Endothelial cell of umbilical vein (primary cell): Measurements from ENCODE around the gene SUCLG2. TPM values are rescaled to one million over a fixed set of nuclear protein-coding genes. Genes with fewer than 3 reads are reported as not detected.
A peak's percentile ranks its signal among the peaks of the same experiment; 100 is the strongest.

ENCODE experiments used
- BruUV-seq: library from RNA; stranded (reverse); fragments of 400-500 nt; replicated peaks from 2 replicates; lab custom pipeline; 2021; lab: Mats Ljungman, UMichigan
- CTCF ChIA-PET: fragments of 300-600, 350-600 bp; sonication (Branson Sonifier 250); formaldehyde crosslinking; loops from one replicate; lab custom pipeline; 2021; ENCODE audit warnings: antibody characterized with exemption, inconsistent platforms; lab: Charles Lee
- POLR2A ChIA-PET: fragments of 300-600, 350-600 bp; sonication (Branson Sonifier 250); formaldehyde crosslinking; loops from one replicate; lab custom pipeline; 2021; ENCODE audit warnings: antibody characterized with exemption, inconsistent platforms; lab: Charles Lee
- DNase-seq: peaks from one replicate; pipeline ENCODE4 v3.0.0-alpha.2; 2011; ENCODE audit warnings: low read depth, low spot score
- FAIRE-seq: peaks from 2 replicates; lab custom pipeline; 2011; peaks lifted over from hg19 to GRCh38; lab: Jason Lieb, UNC
- H2AFZ ChIP-seq: 2 replicates; pipeline ENCODE4 v1.6.0; 2012; ENCODE audit warnings: low read depth, low read length, control low read depth, inconsistent platforms
- H3K27ac ChIP-seq: 2 replicates; pipeline ENCODE4 v1.5.1; 2011; ENCODE audit warnings: low read depth, mild to moderate bottlenecking, control low read depth, low read length, moderate library complexity; ENCODE audit not compliant: insufficient read depth
- H3K27me3 ChIP-seq, 2 experiments: 2 replicates each; pipeline versions ENCODE4 v1.6.0 to v1.6.1; 2011; ENCODE audit warnings: low read length in 2 of 2, mixed read lengths in 1 of 2; ENCODE audit not compliant: control insufficient read depth in 2 of 2, insufficient read depth in 2 of 2
- H3K36me3 ChIP-seq, 2 experiments: 2 replicates in 1 of 2; 3 replicates in 1 of 2; pipeline ENCODE4 v1.5.1; 2011; ENCODE audit warnings: low read length in 2 of 2, mild to moderate bottlenecking in 1 of 2, moderate library complexity in 1 of 2; ENCODE audit not compliant: control insufficient read depth in 2 of 2, insufficient read depth in 2 of 2; ENCODE audit errors: extremely low read depth in 1 of 2
- H3K4me1 ChIP-seq: 3 replicates; pipeline ENCODE4 v1.5.1; 2011; ENCODE audit warnings: mild to moderate bottlenecking, low read length; ENCODE audit not compliant: control insufficient read depth, insufficient read depth; ENCODE audit errors: extremely low read depth
- H3K4me2 ChIP-seq: 2 replicates; pipeline ENCODE4 v1.6.1; 2011; ENCODE audit warnings: low read length, control low read depth, mixed read lengths; ENCODE audit not compliant: insufficient read depth
- H3K4me3 ChIP-seq, 3 experiments: fragments of 200-600 bp in 1 of 3; sonication (generic), shearing (Covaris generic) in 1 of 3; replicated peaks in 1 of 3; 2 replicates each; pipeline ENCODE4 v1.5.1; 2011 to 2016; ENCODE audit warnings: control low read depth in 3 of 3, low read length in 3 of 3, mild to moderate bottlenecking in 2 of 3, inconsistent platforms in 1 of 3, low read depth in 1 of 3, moderate library complexity in 1 of 3; ENCODE audit not compliant: insufficient read depth in 1 of 3
- H3K79me2 ChIP-seq: 2 replicates; pipeline ENCODE4 v1.6.0; 2012; ENCODE audit warnings: low read length, inconsistent platforms; ENCODE audit not compliant: control insufficient read depth, insufficient read depth
- H3K9ac ChIP-seq: replicated peaks from 2 replicates; pipeline ENCODE3; 2011; ENCODE audit warnings: low read length, control low read depth; ENCODE audit not compliant: insufficient read depth; ENCODE audit errors: extremely low read depth
- H3K9me1 ChIP-seq: replicated peaks from 3 replicates; pipeline ENCODE4 v1.6.0; 2011; ENCODE audit warnings: mild to moderate bottlenecking, low read length; ENCODE audit not compliant: control insufficient read depth, insufficient read depth; ENCODE audit errors: extremely low read depth
- H3K9me3 ChIP-seq: replicated peaks from 2 replicates; pipeline ENCODE4 v1.5.1; 2012; ENCODE audit warnings: low read length, inconsistent platforms; ENCODE audit not compliant: control insufficient read depth, insufficient read depth
- H4K20me1 ChIP-seq: replicated peaks from 2 replicates; pipeline ENCODE3; 2011; ENCODE audit warnings: mild to moderate bottlenecking, low read length; ENCODE audit not compliant: control insufficient read depth, insufficient read depth; ENCODE audit errors: extremely low read depth
- CTCF ChIP-seq, 2 donors: IDR thresholded peaks; 1 replicate in 1 of 2; 2 replicates in 1 of 2; pipeline ENCODE4 v1.5.1; 2011; ENCODE audit warnings: low read length in 2 of 2, mild to moderate bottlenecking in 2 of 2, moderate library complexity in 2 of 2, control low read depth in 1 of 2, inconsistent platforms in 1 of 2, low read depth in 1 of 2; ENCODE audit not compliant: insufficient read depth in 1 of 2; ENCODE audit errors: extremely low read depth in 1 of 2
- EZH2 ChIP-seq: IDR thresholded peaks from 2 replicates; pipeline ENCODE4 v1.6.1; 2012; ENCODE audit warnings: borderline replicate concordance, low read depth, mild to moderate bottlenecking, moderate library complexity, low read length, inconsistent platforms; ENCODE audit not compliant: severe bottlenecking
- FOS ChIP-seq: IDR thresholded peaks from 2 replicates; pipeline ENCODE4 v1.6.1; 2011; ENCODE audit warnings: mild to moderate bottlenecking, low read length, moderate library complexity, borderline replicate concordance; ENCODE audit not compliant: insufficient read depth
- GATA2 ChIP-seq: IDR thresholded peaks from 2 replicates; pipeline ENCODE4 v1.7.0; 2011; ENCODE audit warnings: low read depth, mild to moderate bottlenecking, moderate library complexity, mixed read lengths, low read length; ENCODE audit not compliant: insufficient read length, insufficient read depth
- JUN ChIP-seq: IDR thresholded peaks from 2 replicates; pipeline ENCODE4 v1.6.1; 2011; ENCODE audit warnings: borderline replicate concordance, low read depth; ENCODE audit not compliant: insufficient read length, insufficient read depth
- MAX ChIP-seq: IDR thresholded peaks from 2 replicates; pipeline ENCODE4 v1.6.1; 2011; ENCODE audit not compliant: insufficient read depth, insufficient read length
- MYC ChIP-seq: IDR thresholded peaks from one replicate; pipeline ENCODE4 v1.6.1; 2011; ENCODE audit warnings: mild to moderate bottlenecking, low read depth, low read length
- POLR2A ChIP-seq: IDR thresholded peaks from 2 replicates; pipeline ENCODE4 v1.6.1; 2012; ENCODE audit warnings: low read depth, mild to moderate bottlenecking, control low read depth, low read length
- POLR2AphosphoS5 ChIP-seq: IDR thresholded peaks from 2 replicates; pipeline ENCODE4 v1.6.1; 2012; ENCODE audit warnings: low read depth, mild to moderate bottlenecking, control low read depth, low read length, moderate library complexity; ENCODE audit not compliant: insufficient read depth
- dilution Hi-C: fragments of 300-500 bp; cut with MboI; formaldehyde crosslinking; loops from one replicate; pipeline ENCODE4 v1.15.0; 2019; ENCODE audit warnings: low sequenced_read_pairs; ENCODE audit not compliant: extremely low pct_ligation_motif_present
- intact Hi-C: fragments of 100-400 bp; cut with micrococcal nuclease; formaldehyde crosslinking; loops from one replicate; pipeline ENCODE4 v1.10.0; 2022
- polyA plus RNA-seq, 4 experiments: library from polyadenylated mRNA; depleted of rRNA in 3 of 4; stranded (reverse) in 3 of 4; unstranded in 1 of 4; fragments of >200 nt; gene quantifications; 2 replicates each; pipeline versions ENCODE4 v1.2.1 to v1.2.3, GENCODE V29; 2011 to 2012; ENCODE audit warnings: missing spikeins in 1 of 4
- total RNA-seq: library from RNA; stranded (reverse); gene quantifications from 2 replicates; pipeline ENCODE4 v1.2.3, GENCODE V29; 2021

The SUCLG2 gene
- total and polyA plus RNA-seq, 2 donors (not counting 3 experiments of a cell fraction or from before 2014, with no cell fraction given) = 8.1 to 38.3 TPM

GRCh38 chr3:67484085-67484484 is 170.3 kb downstream of the SUCLG2 start:
- intact Hi-C loops (no loop called here), dilution Hi-C loops (no loop called here)
- Histone ChIP-seq H4K20me1 (no peaks in the 10 kb centered on the region), H3K9me1 (no peaks in the 10 kb centered on the region), H3K27ac (no peak overlapping the region), H3K4me2 (no peak overlapping the region), H3K4me3 (no peak overlapping the region), H3K9me3 (no peaks in the 10 kb centered on the region), H2AFZ (no peak overlapping the region), H3K27me3 (no peaks in the 10 kb centered on the region), H3K9ac (no peak overlapping the region), H3K36me3 (no peaks in the 10 kb centered on the region), H3K79me2 (no peaks in the 10 kb centered on the region), H3K4me1 (no peaks in the 10 kb centered on the region)
- FAIRE-seq (peak; percentile 26), DNase-seq (no peak)
- BruUV-seq = no TSS peak
- TF ChIP-seq MAX (no peak), MYC (no peak)
- ChIA-PET POLR2A (no interaction called here), CTCF (interaction anchor here (1.0 to 1.3 kb wide), 2 partner anchors 10 to 17 kb away, joined by 3 read pairs; no protein-coding TSS in a partner anchor)

- Histone ChIP-seq H3K9me3 (no peaks in the 10 kb centered on the region), H3K4me3 (no peak overlapping the region), H3K4me2 (no peak overlapping the region), H3K27me3 (no peaks in the 10 kb centered on the region), H3K4me1 (no peaks in the 10 kb centered on the region), H3K27ac (no peak overlapping the region), H3K79me2 (no peaks in the 10 kb centered on the region), H3K9ac (no peak overlapping the region), H3K36me3 (no peaks in the 10 kb centered on the region), H3K9me1 (no peaks in the 10 kb centered on the region), H2AFZ (no peak overlapping the region), H4K20me1 (no peaks in the 10 kb centered on the region)
- ChIA-PET CTCF (no interaction called here), POLR2A (no interaction called here)
- dilution Hi-C loops (no loop called here), intact Hi-C loops (no loop called here)
- FAIRE-seq (no peak), DNase-seq (no peak)
- TF ChIP-seq MAX (no peak), POLR2AphosphoS5 (no peak), JUN (no peak), CTCF (IDR thresholded peaks at IDR 0.05; ENCODE audit: extremely low read depth in 1 of 2, insufficient read depth in 1 of 2, low read depth in 1 of 2, low read length in 2 of 2) (no peak), EZH2 (no peak), MYC (no peak), GATA2 (no peak), FOS (no peak), POLR2A (no peak)
- no TSS peak for BruUV-seq
These were observed 173.3 kb downstream of the SUCLG2 start for GRCh38 chr3:67481126-67481525.
